GM11168 (cell line): ENCODE measurements around the gene IL37.

Source experiments
- in situ Hi-C: fragments of 300-500 bp; cut with MboI; formaldehyde crosslinking; loops from one replicate; pipeline ENCODE4 v1.12.0; 2022; ENCODE audit warnings: low sequenced_read_pairs; ENCODE audit not compliant: unreplicated experiment

Gene IL37

DNA sequence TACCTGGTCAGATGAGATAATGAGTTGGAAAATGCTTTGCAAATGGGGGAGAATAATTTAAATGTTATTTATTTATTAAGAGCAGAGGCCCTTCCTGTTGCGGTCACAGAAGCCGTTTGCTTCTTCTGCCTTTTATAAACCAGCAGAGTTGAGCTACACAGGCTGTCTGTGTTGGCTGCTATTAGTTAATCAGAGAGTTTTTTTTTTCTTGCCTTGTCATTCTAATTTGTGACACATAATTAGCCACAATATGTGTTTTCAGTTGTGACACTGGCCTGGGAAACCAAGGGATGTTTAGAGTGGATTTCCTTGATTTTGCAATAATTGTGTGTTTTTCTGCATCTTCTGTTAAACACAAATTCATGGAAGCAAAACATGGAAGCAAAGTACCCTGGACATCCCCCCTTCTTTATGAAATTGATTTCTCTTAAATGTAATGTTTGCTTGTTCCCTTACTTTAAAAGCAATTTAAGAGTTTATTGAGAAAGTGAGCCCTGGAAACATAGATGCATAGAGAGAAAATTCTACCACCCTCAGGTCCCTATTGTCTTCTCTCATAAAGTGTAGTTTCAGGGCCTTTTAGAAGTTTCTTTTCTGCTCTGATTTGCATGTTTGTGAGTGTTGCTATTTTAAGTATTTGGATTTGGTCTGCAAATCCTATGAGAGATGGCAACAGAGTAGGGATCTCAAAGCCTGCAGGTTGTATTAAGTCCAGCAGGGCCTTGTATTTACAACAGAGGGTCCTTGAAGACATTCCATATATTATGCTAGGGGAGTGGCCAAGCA, 22.8 kb upstream of the IL37 start:
- in situ Hi-C loops = no loop called here

DNA sequence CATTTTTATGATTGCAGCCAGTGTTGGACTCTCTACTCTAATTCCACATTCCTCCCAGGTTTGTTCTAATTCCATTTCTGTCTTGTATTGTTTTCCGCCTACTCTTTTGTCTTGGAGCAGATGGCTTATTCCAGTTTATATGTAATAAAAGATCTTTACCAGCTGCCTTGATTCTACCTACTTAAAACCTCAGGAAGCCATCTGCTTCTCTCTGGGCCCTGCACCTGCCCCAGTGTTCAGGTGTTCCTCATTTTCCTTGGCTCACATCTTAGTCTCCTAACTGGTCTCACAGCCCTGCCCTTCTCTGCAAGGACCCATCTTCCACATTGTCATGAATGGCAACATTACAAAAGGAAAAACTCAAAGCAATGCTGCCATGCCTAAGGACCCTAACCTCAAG, 21.0 kb upstream of the IL37 start:
- in situ Hi-C loops = no loop called here

DNA sequence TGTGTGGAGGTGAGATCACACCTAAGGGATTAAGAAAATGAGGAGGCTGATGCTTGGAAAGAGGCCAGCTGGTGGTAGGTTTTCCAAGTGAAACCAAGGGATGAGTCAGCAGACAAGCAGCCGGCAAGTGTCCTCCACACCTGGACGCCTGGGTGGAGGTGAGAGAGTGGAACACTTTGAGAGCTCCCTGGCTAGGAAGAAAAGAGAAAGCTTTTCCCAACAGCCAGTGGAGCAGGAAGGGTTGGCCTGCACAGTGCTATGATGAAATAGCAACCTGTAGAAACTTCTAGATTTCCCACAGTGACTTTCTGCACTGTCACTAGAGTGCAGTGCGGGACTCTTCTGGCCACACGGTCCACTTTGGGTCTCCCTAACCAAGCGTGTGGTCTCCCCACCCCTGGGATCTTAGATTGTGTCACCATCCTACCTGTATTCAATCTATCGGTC, 19.6 kb upstream of the IL37 start:
- in situ Hi-C loops = no loop called here

DNA sequence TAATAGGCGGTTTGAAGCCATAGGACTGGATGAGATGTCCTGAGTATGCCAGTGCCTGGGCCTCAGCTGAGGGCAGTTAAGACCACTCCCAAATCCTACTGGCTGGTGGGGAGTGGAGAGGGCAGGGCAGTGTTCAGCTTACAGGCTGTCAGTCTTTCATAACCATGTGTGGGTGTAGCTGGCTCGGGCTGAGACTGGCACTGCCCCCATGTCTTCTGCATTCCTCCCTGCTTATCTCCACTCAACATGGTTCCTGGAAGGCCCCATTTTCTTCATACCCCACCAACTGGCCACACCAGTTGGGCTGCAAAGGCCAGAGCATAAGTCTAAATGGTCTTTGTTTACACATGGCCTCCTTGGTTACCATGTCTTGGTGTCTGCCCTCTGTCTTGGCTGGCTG, 17.2 kb upstream of the IL37 start:
- in situ Hi-C loops = no loop called here

DNA sequence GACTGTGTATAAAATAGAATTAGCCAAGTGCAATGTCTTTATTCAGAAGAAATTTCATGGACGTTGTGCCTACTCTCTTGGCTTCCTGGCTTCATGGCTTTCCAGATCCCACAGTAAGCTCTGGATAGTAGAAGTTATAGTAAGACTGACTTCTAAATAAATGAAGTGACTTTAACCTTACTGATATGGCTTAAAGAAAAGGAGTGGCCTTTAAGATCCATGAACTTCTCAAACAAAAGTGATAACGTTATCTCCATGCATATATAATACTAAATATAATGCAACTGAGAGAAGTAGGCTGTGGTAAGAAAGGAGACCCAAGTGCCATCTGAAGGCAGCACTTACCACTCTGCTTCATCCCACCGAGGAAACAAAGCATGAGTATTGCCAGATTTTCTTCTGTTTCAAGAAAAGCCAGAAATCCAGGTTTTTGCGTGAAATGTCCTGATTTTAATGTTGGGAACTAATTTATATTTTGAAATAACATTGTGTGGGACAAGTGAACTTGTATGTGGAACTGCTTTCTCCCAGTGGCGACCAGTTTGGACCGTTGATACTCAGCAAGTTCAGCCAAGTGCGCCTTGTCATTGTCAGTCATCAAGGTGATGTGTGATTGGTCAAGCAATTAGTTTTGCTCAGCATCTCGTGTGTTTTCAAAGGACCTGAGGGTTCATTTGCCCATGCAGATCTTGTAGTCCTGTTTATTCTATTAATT, 13.9 kb upstream of the IL37 start:
- in situ Hi-C loops = no loop called here

DNA sequence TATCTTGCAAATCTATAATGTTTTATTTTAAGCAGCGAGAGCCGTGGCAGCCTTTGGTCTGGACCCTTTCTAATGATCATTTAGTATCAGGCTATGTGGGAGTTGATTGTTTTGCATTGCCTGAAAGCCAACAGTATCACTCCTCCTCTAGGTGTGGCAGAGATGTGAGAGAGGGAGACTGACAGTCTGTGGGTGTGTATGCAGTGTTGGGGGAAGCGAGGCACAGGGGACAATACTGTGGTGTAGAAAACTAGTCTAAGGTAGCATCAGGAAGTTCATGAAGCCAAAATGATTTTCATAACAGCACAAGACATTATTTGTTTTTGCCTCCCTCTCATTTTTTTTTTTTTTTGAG, 13.4 kb upstream of the IL37 start:
- in situ Hi-C loops = no loop called here

DNA sequence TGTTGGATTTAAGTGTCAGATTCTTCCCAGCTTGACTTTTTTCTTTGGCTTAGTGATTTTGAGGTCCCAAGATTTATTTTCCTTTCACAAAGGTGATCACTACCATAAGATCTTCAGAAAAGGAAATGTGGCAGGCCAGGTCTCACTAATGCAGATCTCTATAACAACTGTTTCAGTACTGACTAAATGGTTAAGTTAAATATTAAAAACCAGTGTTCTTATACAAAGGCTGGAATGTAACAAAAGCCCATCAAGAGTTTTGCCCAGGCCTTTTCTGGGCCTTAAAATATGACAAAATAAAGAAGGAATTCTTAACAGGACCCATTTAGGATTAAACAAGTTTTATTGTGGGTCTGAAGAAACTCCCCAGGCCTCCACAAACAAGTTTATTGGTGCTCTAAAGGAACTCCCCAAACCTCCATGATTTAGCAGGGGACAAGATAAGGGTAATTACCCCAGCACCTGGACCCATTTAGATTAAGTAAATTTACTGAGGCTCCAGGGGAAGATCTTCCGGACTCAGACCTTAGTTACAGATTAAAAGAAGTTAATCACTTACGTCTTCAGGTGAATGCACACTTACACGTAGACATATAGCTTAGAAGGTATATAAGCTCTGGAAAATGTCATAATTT, 9.4 kb upstream of the IL37 start:
- in situ Hi-C loops = loop anchor here (10.0 kb wide), 1 partner anchor 157 kb away; no protein-coding TSS in a partner anchor

DNA sequence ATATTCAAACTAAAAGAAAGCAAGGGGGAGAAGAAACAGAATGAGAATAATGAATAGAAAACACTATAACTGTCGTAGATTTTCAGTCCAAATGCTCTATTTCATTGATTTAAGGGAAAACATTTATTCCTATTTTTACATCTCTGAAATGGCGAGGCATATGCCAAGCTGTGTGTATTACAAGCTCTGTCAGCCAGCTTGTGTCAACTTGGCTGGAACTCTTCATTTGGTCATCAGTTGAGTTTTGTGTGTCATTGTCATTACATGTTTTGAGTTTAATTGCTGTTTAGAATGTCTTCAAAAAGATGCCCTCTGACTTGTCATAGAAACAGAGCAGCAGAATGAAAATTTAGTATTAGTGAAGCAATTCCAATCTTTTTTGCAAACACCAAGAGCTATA, 8.1 kb upstream of the IL37 start:
- in situ Hi-C loops = loop anchor here (10.0 kb wide), 1 partner anchor 158 kb away; no protein-coding TSS in a partner anchor

DNA sequence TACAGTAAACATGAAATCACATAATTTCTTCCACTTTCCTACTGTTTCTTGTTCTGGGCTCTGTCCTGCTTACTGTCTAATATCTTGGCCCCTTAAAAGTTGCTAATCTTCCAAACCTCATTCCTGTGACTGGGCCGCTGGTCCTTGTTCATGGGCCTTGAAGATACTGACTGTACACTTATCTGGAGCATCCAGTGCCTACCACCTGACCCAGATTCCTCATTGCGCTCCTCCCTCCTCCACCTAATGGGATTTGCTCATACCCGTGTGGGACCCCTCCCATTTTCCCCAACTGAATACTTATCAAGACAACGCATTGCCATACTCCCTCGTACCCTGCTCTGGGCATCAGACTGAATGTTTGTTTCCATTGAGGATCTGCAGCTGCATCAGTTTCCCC, 6.1 kb upstream of the IL37 start:
- in situ Hi-C loops = loop anchor here (10.0 kb wide), 1 partner anchor 160 kb away; no protein-coding TSS in a partner anchor

DNA sequence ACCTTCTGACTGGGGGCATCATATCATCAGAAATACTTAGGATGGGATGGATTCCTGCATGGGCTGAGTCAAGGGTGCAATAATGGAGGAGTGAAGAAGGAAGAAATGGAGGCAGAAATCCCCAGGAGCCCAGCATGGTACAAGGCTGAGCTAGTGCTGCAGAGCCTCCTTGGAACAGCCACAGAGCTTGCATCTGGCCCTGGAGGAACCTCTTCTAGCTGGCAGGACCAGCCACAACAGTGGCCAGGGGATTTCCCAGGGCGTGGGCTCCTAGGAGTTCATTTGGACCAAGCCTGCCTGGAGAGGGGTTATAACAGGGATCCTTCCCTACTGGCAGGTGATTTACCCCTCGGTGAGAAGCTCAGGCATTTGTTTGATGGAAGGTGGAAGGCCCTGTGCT, 4.7 kb upstream of the IL37 start:
- in situ Hi-C loops = loop anchor here (10.0 kb wide), 1 partner anchor 161 kb away; no protein-coding TSS in a partner anchor

DNA sequence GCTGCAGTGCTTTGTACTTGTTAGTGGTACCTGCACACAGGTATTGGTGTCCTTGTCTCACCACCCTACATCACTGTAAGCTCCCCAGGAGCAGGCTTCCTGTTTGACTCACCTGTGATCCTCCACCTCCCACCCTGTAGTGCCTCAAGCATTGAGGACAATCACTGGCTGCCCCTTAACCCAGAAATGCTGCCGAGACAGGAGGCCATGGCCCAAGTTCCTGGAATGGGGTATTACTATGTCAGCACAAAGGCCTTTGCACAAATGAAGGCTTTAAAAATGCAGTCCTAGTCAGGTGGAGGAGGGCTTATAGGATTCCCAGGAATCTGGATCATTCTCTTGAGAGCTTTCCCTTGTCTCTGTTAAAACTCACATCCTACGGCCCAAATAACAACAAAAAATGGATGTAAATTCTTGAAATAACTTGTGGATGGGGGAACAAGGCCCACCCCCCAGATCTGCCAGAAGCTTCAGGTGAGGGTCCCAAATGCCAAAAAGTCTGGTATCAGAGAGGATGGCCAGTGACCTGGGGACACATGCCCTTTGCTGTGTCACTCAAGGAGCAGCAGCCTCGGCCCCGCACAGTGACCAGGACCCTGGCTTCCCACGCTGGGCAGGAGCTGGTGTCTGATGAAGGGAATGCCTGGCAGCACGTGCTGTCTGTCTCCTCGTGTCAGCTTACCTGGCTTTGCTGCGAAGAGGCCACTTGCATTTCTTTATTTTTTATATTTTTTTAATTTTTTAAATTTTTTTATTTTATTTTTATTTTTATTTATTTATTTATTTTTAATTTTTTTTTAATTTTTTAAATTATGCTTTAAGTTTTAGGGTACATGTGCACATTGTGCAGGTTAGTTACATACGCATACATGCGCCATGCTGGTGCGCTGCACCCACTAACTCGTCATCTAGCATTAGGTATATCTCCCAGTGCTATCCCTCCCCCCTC, 3.7 kb upstream of the IL37 start:
- in situ Hi-C loops = loop anchor here (10.0 kb wide), 1 partner anchor 162 kb away; no protein-coding TSS in a partner anchor

DNA sequence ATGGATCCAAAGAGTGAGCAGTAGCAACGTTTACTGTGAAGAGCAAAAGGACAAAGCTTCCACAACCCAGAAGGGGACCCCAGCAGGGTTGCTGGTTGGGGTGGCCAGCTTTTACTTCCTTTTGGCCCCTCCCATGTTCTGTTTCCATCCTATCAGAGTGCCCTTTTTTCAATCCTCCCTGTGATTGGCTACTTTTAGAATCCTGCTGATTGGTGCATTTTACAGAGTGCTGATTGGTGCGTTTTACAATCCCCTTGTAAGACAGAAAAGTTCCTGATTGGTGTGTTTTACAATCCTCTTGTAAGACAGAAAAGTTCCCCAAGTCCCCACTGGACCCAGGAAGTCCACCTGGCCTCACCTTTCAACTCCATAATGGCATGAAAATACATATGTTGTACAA, 2.4 kb upstream of the IL37 start:
- in situ Hi-C loops = loop anchor here (10.0 kb wide), 1 partner anchor 164 kb away; no protein-coding TSS in a partner anchor

DNA sequence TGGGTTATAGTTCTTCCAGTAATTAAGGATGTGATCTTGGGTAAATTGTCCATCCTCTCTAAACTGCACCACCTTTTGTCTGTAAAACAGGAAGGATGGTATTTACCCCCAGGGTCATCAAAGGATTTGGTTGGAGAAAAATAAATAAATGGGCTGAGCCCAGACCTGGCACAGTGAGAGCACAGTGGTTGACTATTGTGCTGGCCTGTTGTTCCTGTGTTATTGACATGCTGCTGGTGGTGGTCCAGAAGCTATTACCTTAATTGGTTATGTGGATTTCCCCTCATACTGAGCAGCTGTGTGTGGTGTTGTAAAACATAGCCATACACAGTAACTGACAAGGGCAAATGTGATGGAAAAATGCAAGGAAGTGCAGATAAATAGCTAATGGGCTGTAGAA, 746 bp upstream of the IL37 start:
- in situ Hi-C loops = no loop called here

DNA sequence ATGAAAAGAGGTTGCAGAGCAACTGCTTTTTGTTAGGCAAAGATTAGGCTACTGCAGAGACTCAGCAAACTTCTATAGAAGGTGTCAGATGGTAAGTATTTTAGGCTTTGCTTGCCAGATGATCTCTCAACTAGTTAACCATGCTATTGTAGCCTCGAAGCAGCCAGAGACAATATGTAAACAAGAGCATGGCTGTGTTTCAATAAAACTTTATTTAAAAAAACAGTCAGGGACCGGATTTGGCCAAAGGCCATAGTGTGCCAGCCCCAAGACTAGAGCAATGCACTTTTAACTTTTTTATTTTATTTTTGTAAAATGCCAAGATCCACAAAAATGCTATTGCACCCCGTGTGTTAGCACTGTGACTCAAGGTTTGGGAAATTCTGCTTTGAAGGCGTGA, 1.4 kb downstream of the IL37 start:
- in situ Hi-C loops = no loop called here

DNA sequence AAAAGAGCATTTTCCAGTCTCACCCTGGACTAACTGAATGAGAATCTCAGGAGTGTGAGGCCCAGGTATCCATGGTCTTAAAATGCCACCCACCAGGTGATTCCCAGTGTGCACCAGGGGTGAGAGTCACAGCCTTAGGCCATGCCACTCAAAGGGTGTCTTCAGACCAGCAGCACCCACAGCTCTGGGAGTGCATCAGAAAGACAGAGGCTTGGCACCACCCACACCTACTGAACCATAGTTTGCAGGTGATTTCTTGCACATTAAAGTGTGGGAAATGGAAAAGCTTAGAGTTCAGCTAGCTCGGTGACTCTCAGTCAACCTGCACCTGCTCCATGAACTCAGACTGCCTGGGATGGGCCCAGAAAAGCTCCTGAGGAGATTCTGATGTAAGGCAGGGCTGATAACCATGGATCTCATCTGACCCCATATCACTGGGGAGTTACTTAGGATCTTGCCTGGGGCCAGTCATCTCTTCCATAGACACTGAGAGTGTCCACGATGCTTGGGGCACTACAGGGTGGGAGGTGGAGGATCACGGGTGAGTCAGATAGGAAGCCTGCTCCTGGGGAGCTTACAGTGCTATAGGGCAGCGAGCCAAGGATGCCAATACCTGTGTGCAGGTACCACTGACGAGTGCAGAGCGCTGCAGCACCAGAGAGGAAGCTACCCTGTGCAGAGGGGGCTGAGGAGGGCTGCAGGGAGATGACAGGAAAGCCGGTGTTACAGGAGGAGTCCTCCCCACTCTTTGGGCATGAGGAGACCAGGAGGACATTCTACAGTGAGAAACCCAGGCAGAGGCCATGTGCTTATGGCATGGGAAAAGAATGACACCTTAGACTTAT, 4.6 kb downstream of the IL37 start:
- in situ Hi-C loops = no loop called here

DNA sequence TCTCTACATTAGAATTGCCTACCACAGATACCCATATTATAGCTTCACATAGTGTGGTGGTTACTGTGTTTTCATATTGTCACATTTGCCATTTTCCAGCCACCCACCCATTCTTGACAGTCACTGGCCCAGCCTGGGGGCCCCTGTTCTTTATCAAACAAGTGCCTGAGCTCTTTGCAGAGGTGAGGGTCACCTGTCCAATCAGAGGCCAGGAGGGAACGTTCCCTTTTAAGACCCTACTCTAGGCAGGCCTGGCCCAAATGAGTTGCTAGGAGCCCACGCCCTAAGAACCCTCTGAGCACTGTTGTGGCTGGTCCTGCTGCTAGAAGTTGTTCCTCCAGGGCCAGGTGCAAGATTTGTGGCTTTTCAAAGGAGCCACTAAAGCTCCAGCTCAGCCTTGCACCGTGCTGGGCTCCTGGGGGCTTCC, 5.2 kb downstream of the IL37 start:
- in situ Hi-C loops = no loop called here

DNA sequence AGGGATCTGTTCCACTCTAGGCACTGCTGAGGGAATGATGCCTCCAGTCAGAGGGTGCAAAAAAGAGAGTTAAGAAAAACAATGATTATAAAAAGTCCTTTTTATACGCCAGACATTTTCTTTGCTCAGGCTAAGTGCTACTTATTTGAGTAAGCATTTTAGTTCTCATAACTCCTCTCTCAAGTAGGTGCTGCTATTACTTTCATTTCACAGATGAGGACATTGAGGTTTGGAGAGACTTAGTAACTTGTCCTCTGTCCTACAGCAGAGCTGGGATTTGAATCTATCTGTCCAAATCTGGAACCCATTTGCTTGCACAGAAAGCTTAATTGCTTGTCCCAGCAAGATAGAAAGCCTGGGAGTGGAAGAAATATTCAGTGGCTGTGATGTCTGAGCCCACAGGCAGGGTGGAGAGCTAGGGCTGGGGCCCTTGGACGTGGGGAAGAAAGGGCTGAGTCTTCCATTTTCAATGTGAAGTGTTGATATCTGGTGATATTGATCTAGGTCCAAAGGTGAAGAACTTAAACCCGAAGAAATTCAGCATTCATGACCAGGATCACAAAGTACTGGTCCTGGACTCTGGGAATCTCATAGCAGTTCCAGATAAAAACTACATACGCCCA, 5.8 kb downstream of the IL37 start:
- in situ Hi-C loops = no loop called here

DNA sequence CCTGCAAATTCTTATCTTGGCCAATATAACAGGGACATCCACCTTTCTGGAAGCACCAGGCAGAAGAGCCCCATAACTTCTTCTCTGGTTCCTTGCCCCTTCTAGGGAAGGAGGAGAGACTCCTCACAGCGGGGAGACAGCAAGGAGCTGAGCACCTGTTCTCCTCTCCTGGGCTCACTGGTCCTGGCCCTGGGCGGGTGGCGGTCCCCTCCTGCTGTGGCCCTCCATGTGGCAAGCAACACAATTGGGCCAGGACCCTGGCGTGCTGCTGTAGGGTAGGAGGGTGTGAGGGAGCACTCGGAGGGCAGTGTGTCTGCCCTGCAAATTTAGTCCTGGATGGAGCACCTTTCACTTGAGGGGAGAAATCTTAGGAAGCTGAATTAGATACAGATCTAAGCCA, 6.9 kb downstream of the IL37 start:
- in situ Hi-C loops = no loop called here

DNA sequence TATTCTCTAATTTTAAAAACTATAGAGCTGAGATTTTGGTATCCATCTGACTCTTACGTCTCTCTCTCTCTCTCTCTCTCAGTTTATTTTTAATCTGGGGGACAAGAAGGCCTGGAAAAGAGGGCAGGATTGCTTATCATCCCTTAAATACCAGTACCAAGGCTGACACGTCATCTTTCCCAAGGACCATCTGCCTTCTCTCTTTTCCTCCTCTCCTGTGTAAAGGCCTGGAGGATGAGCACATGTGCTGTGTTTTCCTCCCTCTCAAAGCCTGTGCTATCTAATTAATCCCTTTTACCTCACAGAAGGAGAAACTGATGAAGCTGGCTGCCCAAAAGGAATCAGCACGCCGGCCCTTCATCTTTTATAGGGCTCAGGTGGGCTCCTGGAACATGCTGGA, 7.3 kb downstream of the IL37 start:
- in situ Hi-C loops = no loop called here
